Measurements from ENCODE around the gene ADAMTS16.

The ADAMTS16 gene

DNA sequence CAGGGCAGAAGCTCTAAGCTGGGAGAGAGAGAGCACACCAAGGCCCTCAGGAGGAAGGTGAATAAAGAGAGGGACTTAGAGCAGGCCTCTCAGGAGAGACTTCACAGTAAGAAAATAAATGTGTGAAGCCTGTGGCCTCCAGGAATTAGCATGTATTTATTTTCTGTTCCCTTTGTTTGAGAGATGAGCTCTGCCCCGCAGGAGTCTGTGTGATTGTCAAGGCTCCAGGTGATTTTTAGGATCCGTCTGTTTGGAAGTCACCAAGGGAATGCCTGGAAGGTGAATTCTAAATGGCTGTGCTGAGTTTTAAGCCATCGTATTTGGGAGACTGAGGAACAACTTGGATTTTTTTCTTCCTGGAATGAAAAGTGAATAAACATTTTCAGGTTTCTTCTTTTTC lies 174.0 kb downstream of the ADAMTS16 start:
- DNase-seq (ENCODE audit: low read depth in 3 of 3): no peak

DNA sequence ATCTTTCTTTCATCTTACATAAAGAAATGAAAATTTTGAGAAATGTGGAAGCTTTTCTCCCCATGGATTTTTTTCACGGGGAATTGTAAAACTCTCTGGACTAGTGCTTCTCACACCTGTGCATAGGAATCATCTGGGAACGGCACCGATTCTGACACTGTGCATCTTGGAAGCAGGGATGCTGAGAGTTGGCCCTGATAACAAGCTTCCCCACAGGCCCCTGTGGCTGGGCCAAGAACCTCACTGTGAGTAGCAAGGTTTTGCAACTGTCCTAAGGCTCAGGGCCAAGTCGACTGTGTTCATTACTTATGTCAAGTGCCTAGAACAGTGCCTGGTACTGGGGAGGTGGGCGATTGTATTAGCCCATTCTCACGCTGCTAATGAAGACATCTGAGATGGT lies 174.5 kb downstream of the ADAMTS16 start:
- DNase-seq (ENCODE audit: low read depth in 3 of 3): no peak

DNA sequence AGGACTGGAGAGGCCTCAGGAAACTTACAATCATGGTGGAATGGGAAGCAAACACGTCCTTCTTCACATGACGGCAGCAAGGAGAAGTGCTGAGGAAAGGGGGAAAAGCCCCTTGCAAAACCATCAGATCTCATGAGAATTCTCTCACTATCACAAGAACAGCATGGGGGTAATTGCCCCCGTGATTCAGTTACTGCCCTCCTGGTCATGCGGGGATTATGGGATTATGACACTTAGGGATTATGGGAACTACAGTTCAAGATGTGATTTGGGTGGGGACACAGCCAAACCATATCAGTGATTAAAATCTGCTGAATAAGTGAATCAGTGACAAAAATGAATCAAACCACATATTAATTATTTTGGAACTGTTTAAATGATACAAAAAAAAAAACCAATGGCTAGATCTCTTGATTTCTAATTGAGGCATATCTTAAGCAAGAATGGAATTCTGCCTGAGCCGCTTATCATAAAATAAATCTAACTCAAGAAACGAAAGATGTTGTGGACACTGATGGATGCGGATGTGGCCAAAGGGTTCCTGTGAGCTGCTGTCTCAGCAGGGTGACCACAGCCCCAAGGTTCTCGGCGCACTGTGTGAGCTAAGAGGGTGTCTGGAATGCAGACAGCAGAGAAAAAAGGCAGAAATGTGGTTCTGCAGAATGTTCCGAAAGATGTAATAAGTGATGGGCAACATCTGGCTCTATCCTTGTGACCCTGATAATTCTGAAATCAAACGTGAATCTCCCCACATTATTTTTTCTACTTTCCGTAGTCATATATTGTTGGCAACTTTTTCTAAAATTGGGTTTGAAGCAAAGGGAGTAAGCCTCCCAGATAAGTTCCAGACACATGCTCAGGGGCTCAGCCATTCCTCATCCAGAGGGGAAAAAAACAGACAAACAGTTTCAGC lies 175.2 kb downstream of the ADAMTS16 start:
- DNase-seq (ENCODE audit: low read depth in 3 of 3): no peak

DNA sequence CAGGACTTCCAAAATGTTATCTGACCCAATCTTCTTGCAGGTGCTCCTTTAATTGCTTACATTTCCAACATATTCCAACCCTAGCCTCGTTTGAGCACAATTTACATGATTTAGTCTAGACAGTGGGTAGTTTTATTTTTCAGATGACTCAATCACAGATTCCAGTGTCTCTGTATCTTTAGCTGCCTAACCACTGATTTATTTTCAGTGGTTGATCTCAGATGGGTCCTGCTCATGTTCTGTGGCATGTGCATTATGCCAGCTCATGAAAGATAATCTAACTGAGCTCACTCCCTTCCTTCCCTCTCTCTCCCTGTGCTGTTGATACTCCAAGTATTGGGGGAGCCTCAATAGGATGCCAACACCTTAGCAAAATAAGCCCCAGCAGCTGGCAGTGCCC lies 176.2 kb downstream of the ADAMTS16 start:
- DNase-seq (ENCODE audit: low read depth in 3 of 3): no peak

DNA sequence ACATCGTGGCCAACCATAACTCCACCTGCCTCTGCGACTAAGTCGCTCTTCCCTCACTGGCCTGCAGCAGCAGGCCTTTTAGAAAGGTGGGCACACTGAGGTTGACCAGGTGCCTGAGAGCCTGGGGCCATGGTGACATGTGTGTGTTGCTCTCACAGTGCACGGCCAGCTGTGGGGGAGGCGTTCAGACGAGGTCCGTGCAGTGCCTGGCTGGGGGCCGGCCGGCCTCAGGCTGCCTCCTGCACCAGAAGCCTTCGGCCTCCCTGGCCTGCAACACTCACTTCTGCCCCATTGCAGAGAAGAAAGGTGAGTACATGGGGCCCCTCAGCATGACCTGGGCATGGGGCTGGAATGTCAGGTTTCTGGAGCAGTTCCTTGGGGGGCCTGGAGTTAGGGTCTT lies 177.8 kb downstream of the ADAMTS16 start:
- DNase-seq (ENCODE audit: low read depth in 3 of 3): no peak

DNA sequence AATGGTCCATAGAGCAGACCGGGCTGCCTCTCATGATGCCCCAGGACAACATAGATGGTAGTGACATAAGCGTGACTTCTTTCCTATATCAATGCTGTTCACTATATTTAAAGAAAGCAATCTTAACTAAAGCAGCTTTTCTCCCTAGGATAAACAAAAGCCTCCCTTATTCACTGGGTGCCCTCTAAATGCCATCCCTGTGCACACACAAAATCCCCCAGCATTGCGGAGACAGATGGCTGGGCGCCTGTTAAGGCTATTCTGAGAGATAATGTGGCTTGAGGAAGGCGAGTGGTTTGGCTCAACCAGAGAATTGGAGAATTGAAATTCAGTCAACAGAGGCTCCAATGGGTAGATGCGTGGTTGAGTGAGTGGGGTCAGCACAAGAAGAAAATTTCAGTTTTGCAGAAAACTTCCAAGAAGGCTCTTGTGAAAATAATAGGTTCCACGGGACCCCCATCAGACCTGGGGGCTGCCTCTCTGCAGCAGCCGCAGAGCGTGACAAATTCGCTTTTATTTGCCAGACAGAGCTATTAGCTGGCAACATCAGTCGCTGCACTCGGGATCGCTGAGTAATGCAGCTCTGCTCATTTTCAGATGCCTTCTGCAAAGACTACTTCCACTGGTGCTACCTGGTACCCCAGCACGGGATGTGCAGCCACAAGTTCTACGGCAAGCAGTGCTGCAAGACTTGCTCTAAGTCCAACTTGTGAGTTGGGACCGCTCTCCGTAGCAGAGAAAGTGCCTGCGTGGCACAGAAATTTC lies 178.5 kb downstream of the ADAMTS16 start:
- DNase-seq (ENCODE audit: low read depth in 3 of 3): no peak

DNA sequence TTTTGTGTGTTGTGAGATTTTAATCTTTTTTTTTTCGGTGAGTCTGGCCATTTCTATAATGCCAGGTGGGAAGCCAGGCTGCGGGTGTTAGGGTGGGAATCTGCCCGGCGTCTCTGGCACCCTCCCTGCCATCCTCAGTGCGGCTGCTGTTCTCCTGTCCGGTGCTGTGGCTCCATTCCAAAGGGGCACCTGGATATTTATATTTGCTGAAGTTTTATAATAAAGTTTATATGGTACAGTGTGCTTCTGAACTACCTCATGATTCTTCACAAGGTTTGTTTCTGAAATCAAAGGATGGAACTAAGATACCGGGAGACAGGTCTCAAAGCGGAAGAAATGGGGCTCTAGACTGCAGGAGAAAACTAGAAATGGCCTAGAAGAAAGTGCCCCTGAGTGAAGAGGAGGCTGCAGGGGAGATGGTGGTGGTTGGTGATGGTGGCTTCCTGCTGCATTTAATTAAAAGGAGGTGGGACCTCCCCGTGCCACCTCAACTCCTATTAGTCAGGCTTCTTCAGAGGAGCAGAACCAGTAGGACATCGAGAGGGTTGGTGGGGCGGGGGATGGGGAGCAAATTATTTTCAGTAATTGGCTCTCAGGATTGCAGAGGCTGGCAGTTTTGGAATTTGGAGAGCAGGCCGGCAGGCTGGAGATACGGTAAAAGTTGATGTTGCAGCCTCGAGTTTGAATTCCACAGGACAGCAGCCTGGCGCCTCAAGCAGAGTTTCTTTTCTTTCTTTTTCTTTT lies 180.1 kb downstream of the ADAMTS16 start:
- DNase-seq (ENCODE audit: low read depth in 3 of 3): no peak

DNA sequence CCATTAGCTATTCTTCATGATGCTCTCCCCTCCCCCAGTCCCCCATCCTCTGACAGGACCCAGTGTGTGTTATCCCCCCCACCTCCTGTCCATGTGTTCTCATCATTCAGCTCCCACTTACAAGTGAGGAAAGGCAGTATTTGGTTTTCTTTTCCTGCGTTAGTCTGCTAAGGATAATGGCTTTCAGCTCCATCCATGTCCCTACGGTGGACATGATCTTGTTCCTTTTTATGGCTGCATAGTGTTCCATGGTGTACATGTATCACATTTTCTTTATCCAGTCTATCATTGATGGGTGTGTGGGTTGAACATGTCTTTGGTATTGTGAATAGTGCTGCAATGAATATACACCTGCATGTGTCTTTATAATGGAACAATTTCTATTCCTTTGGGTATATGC lies 181.0 kb downstream of the ADAMTS16 start:
- DNase-seq (ENCODE audit: low read depth in 3 of 3): no peak

DNA sequence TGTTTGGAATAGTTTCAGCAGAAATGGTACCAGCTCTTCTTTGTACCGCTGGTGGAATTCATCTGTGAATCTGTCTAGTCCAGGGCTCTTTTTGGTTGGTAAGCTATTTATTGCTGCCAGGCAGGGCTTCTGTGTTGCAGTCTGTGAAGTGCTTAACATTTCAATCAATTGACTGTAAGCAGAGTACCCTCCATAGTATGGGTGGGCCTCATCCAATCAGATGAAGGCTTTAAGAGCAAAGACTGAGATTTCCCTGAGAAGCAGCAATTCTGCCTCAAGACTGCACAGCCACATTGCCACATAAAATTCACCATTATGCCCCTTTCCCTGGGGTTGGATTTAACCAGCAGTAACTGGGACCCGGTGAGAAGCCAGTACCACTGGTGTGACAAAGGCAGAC lies 183.4 kb downstream of the ADAMTS16 start:
- DNase-seq (ENCODE audit: low read depth in 3 of 3): no peak

DNA sequence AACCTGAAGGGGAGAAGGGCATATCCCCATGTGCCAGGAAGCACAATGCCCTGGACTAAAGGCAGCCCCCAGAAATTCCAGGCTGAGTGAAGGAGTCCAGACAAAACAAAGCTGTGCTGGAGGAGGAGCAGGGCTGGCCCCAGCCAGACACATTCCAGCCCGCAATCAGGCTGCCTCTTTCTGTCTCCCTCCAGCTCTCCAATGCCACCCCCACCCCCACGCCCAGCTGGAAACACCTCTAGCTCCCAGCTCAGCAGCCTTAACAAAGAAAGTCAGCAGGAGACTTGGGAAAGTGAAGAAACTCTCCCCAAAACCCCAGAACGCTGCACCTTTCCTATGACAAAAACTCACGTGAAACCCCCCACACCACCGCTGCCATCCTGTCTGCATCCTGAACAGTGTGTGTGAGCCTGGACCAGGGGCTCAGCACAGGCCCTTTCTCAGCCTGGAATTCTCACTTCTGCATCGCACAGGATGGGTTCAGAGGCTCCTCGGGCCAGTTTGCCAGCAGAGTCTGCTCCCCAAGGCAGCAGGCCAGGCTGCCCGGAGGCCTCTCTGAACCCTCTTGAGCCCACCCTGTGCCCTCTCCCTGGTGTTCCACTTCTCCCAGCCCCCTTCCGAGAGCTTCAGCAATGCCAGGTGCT lies 186.1 kb downstream of the ADAMTS16 start:
- DNase-seq (ENCODE audit: low read depth in 3 of 3): no peak

DNA sequence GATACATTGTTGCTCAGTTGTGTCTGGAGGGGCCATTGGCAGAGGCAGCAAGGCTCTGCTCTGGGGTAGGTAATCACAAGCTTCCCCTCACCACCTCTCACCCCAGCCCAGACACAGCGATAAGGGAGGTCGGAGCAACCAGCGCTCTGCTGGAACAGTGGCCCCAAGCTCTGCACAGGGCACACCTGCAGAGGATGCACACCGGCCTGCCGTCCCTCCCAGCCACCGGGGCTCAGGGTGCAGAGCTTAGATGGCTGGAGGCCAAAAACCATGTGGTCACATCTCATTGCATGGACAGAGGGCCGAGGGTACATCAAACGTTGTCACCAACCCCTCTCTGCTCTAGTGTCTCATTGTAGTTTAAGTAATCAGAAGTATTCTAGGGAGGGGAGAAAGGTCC lies 187.0 kb downstream of the ADAMTS16 start:
- no peak for DNase-seq (ENCODE audit: low read depth in 3 of 3)

DNA sequence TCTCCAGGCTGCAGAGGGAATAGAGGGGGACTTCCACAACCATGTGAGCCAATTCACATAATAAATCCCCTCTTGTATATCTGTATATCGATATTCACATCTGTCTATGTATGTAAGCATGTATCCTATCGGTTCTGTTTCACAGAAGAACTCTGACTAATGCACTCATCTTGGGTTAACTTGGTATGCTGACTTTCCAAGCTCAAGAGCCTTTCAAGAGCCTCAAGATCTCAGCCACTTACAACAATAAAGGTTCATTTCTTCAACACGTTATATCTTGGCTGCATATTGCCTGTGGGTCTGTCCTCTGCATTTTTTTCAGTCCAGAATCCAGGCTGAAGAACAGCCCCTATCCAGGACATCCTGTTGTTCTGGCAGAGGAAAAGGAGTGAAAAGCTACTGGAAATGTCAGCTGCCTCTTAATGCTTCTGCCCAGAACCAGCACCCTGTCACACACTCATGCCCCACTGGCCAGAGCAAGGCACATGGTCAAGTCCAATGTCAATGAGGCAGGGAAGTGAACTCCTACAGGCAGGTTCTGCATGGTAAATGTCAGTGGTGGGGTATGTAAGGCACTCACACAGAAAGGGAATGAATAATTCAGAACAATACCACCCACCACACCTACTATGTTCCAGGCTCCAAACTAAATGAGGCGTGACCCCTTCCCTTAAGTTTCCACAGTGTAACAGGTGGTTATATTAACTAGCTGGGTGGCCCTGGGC lies 190.8 kb downstream of the ADAMTS16 start:
- DNase-seq (ENCODE audit: low read depth in 3 of 3): no peak

DNA sequence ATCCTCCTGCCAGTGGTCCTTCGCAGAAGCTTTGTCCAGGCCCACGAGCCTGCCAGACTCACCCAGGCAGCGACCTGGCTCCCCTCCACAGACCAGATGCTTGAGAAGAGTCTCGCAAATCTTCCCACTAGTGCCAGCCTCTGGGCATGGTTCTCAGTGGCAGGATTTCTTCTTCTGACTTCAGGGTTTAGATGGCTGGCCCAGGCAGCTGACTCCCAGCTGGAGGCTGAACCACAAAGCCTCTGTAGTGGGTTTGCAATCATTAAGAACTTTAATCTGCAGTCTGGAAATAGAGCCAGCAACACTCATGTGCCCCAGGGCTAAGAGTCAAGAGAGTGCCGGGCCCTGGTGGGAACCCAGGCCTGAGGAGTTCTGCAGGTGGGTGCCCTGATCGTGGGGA lies 191.7 kb downstream of the ADAMTS16 start:
- DNase-seq (ENCODE audit: low read depth in 3 of 3): no peak

DNA sequence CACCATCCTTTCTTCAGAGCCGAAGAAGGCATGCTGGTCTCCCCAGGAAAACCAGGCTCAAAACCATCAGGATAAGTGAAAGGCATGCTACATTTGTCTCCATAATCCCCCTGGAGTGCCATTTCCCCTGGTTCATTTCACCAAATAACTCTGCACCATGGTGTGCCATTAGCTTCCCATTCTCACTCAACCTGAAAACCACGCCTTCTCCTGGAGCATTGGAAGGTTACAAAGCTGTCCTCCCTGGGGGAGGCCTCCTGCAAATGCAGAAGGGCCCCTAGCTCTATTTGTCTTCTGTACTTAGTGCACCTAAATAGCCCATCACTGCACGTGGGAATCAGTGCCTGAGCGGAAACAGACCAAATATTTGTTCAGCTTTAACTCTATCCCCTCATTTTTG lies 192.2 kb downstream of the ADAMTS16 start:
- DNase-seq (ENCODE audit: low read depth in 3 of 3): no peak

DNA sequence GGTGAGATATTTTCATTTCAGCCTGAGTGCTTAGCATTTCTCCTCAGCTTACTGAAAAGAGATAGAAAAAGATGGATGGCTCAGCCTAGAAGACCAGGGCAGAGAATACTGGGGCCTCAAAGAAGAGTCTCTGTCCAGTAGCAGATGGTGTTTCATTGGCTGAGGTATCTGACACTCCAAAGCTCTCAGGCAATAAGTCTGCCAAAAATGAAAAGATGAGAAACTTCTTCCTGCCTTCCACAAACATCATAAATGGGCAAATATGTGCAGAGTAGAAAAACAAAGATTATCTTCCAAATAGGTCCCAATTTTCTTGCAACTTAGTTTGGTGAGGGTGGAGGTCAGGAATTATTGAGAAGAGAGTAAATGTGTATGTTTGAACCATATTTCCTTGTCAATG lies 195.0 kb downstream of the ADAMTS16 start:
- DNase-seq (ENCODE audit: low read depth in 3 of 3): no peak

DNA sequence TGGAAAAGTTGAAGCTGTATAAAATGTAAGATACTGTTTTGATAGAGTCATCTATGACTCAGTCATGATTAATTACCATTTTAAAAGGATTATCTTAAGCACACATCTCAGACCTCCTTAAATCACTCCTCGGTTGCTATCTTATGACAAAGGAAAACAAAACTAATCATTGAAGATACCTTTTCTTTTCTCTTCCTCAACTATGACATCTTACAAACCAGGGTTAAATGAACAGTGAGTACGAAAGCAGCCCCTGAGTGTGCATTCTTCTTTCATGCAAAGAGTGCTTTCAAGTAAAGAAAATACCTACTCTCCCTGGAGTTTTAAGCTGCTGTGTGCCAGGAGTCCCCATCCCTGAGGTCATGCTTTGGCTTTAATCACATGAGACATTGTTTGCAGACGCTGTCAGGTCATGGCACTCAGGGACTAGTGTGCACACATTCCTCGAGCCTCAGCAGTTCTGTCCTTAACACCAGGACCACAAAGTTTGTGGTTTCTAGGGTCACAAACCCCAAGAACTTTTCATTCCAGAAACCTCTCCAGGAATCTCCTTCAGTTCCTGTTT lies 195.7 kb downstream of the ADAMTS16 start:
- no peak for DNase-seq (ENCODE audit: low read depth in 3 of 3)

DNA sequence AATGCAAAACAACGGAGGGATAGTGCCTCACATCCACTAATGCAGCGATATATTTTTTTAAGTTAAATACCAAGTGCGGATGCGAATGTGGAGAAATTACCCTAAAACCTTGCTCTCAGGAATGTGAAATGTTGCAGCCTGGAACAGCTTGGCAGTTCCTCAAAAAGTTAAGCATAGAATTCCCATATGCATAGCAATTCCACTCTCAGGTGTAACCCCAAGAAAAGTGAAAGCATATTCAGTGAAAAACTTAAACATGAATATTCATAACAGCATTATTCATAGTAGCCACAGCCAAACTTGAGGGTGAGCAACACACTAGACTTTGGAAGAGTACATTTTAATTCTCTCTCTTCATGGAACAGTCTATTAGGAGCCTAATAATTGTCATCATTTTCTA lies 199.1 kb downstream of the ADAMTS16 start:
- DNase-seq (ENCODE audit: low read depth in 3 of 3): no peak

DNA sequence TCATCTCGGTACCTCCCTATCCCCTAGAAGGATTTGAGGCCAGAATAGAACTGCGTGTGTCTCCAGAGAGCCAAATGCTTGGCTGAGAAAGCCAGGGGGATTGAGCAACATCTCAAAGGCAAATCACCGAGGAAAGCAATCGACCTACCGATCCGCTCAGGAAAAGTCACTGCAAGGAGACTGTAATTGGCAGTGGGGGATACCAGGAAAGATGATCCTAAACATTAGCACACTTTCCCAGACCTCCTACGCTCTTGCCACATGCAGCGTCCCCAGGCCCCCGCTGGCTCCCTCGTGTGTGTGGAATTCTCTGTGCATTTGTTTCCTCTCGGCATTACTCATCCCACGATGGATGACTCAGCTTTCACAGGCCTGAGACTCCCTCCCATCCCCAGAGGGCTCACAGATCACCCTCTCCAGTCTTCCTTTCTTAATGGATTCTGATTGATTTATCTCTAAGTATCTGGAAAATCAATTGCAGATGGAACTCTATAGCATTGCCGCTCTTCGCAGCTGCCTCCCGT lies 200.1 kb downstream of the ADAMTS16 start:
- DNase-seq (ENCODE audit: low read depth in 3 of 3): no peak

DNA sequence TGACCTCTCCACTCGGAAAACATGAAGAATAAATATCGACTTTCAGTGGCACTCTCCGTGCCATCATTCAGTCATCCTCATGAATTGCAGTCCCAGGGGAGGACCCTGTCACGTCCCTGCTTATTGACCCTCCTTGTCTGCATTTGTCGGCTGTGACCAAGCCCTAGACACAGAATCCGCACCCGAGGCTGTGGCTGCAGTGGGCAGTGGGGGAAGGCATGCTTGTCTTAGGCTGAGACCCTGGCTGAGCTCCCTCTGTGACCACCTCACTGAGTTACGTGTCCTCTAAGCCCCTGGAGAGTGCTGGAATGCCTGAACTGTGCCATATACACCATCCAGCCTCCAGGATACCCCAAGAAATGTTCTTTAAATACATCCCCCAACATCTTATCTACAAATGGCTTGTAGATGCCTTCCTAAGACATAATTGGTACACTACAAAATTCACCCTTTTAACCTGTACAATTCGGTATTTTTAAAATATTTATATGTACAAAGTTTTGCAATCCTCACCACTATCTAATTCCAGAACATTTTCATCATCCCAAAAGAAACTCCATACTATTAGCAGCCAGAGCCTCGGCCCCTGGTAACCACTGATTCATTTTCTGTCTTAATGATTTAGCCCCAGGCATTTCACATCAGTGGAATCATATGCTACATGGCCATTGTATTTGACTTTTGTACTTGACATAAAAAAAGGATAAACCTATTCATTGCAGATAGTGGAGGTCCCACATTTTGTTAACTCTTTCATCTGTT lies 201.6 kb downstream of the ADAMTS16 start:
- no peak for DNase-seq (ENCODE audit: low read depth in 3 of 3)

DNA sequence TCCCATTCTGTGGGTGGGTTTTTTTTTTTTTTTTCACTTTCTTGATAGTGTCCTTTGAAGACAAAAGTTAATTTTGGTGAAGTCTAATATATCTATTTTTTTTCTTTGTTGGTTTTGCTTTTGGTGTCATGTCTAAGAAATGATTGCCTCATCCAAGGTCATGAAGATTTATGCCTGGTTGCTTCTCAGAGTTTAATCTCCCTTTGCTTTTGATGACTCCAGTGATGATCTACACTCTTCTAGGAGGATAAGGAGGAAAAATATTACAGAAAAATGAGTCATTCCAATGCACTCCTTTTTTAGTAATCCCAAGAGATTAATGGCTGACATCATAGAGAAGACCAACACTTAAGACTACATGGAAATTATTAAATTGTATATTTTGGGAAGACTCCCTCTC lies 202.7 kb downstream of the ADAMTS16 start:
- no peak for DNase-seq (ENCODE audit: low read depth in 3 of 3)
